HUES64 (cell line): ENCODE measurements around the gene TNFAIP8.

Experiments
- H3K27ac ChIP-seq: 2 replicates; pipeline ENCODE4 v1.7.0; 2013; ENCODE audit warnings: low read depth, low read length, inconsistent platforms
- H3K27me3 ChIP-seq: 2 replicates; pipeline ENCODE4 v1.6.1; 2013; ENCODE audit warnings: mild to moderate bottlenecking, low read length; ENCODE audit not compliant: insufficient read depth
- H3K36me3 ChIP-seq: 2 replicates; pipeline ENCODE4 v1.6.1; 2013; ENCODE audit warnings: mild to moderate bottlenecking, low read length; ENCODE audit not compliant: insufficient read depth
- H3K4me1 ChIP-seq: 2 replicates; pipeline ENCODE4 v1.6.1; 2013; ENCODE audit warnings: mild to moderate bottlenecking, low read length, moderate library complexity; ENCODE audit not compliant: insufficient read depth
- H3K4me3 ChIP-seq: 2 replicates; pipeline ENCODE4 v1.5.1; 2013; ENCODE audit warnings: mild to moderate bottlenecking, low read length, moderate library complexity
- H3K9ac ChIP-seq: 2 replicates; pipeline ENCODE4 v1.6.1; 2013; ENCODE audit warnings: mild to moderate bottlenecking, low read depth, low read length
- H3K9me3 ChIP-seq: 2 replicates; pipeline ENCODE4 v1.6.1; 2013; ENCODE audit warnings: low read depth, low read length; ENCODE audit not compliant: insufficient read depth
- WGBS: fragments of 150-250, 120-280 bp; methylation state at CpG from one replicate; pipeline ENCODE4 v1.1.7; 2013; ENCODE audit warnings: missing lambda C conversion rate; 5-methylcytosine and 5-hydroxymethylcytosine counted together

TNFAIP8 gene

GRCh38 chr5:119339965-119340364, 15.9 kb upstream of the TNFAIP8 start:
- no peak overlapping the region for H3K4me3 ChIP-seq
- H3K4me1 ChIP-seq = peaks cover 14% of the 10 kb centered on the region
- no peaks in the 10 kb centered on the region for H3K27me3 ChIP-seq
- H3K27ac ChIP-seq = no peak overlapping the region
- H3K36me3 ChIP-seq = no peaks in the 10 kb centered on the region
- H3K9ac ChIP-seq = no peak overlapping the region
- 94% methylated on average over 4 of the region's 4 CpGs for WGBS
- no peaks in the 10 kb centered on the region for H3K9me3 ChIP-seq

- Histone ChIP-seq H3K9ac (no peak overlapping the region), H3K27ac (no peak overlapping the region), H3K36me3 (no peaks in the 10 kb centered on the region), H3K9me3 (no peaks in the 10 kb centered on the region), H3K4me3 (no peak overlapping the region), H3K27me3 (no peaks in the 10 kb centered on the region), H3K4me1 (peaks cover 14% of the 10 kb centered on the region)
- WGBS = 94% methylated on average over 11 of the region's 11 CpGs
Observed at GRCh38 chr5:119340597-119341218, 15.1 kb upstream of the TNFAIP8 start.

DNA sequence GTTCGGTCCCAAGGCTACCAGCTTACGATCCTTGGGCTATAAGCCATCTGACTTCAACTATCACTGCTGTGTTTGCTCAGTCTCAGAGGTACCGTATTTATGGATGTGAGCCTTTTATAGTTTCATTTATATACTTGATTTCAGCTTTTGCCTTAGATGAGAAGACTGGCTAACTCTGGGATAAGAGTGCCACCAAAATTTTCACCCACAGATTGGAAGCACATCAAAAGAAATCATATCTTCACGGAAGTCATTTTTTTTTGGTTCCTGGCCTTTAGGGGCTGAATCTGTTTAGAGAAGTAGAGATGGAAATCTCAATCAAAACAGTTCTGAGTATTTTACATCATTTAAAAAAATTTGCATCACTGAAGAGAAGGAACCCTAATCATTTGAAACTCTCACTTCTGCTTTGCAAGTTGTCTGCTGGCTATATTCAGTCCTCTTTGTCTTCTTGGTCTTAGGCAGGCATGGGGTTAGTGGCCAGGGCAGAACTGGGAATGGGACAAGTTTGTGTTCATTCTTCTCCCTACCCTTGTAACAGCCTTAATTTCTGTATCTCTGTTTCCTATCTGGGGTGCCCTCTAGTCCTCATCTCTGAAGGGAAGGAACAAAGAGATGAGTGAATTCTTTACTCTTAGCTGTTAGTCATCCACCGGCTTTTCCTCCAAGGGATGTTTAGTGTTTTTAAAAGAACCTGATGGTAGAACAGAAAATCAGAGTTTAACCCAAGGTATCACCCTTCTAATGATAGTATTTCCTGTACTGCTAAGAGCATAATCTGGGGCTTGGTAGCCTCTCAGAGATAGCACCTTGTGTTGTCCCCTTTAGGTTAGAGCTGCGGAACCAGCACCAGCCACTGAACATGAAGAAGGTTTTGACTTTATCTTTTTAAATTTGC, 14.1 kb upstream of the TNFAIP8 start:
- Histone ChIP-seq H3K27me3 (no peaks in the 10 kb centered on the region), H3K4me3 (no peak overlapping the region), H3K36me3 (no peaks in the 10 kb centered on the region), H3K27ac (no peak overlapping the region), H3K4me1 (peaks cover 18% of the 10 kb centered on the region), H3K9ac (no peak overlapping the region), H3K9me3 (no peaks in the 10 kb centered on the region)
- 91% methylated on average over 4 of the region's 6 CpGs for WGBS

DNA sequence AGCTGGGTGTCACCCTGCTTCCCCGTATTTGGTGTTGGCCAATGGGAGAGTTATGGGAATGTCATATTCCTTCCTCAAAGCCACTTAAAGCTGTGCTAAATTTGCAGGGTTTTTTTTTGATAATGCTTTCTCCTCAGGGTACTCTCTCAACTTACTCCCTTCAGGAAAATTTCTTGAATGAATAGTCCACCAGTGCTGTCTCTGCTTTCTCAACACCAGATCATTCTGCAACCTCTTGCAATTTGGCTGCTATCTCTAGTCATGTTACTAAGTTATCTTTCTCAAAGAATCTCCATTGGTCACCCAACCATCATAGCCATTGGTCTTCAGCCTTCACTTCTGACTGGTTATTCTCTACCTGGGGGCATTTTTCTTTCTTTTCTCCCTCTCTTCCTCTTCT, 13.4 kb upstream of the TNFAIP8 start:
- no peaks in the 10 kb centered on the region for H3K36me3 ChIP-seq
- no peaks in the 10 kb centered on the region for H3K9me3 ChIP-seq
- H3K27me3 ChIP-seq = no peaks in the 10 kb centered on the region
- no peak overlapping the region for H3K27ac ChIP-seq
- no peak overlapping the region for H3K9ac ChIP-seq
- H3K4me1 ChIP-seq = peaks cover 25% of the 10 kb centered on the region
- H3K4me3 ChIP-seq = no peak overlapping the region
- 100% methylated on average over 1 of the region's 1 CpG for WGBS

DNA sequence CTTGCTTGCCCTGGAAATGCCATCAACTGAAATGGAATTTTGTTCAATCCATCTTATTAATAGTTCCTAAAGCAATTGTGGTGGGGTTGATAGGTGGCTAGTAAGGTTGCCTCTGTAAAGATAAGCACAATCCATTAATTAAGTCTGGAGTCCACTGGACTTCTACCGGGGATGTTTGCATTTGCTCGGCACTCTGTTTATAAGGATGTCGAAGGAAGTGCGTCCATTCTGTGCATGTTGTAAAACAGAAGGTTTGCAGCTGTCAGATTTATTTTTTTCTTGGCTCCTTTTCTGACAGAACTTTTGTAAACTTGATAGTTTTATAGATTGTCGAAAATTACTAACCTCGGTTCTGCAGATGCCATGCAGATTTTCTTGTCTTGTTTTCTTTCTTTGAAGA, 12.8 kb upstream of the TNFAIP8 start:
- no peak overlapping the region for H3K4me3 ChIP-seq
- no peak overlapping the region for H3K9ac ChIP-seq
- no peaks in the 10 kb centered on the region for H3K36me3 ChIP-seq
- H3K27me3 ChIP-seq = no peaks in the 10 kb centered on the region
- 96% methylated on average over 6 of the region's 6 CpGs for WGBS
- H3K27ac ChIP-seq = no peak overlapping the region
- no peaks in the 10 kb centered on the region for H3K9me3 ChIP-seq
- peaks cover 32% of the 10 kb centered on the region for H3K4me1 ChIP-seq

GRCh38 chr5:119343766-119344165, 12.1 kb upstream of the TNFAIP8 start:
- H3K36me3 ChIP-seq = no peaks in the 10 kb centered on the region
- H3K4me1 ChIP-seq = peaks cover 35% of the 10 kb centered on the region
- no peak overlapping the region for H3K4me3 ChIP-seq
- H3K27ac ChIP-seq = no peak overlapping the region
- H3K9ac ChIP-seq = no peak overlapping the region
- WGBS = 90% methylated on average over 3 of the region's 3 CpGs
- H3K27me3 ChIP-seq = no peaks in the 10 kb centered on the region
- no peaks in the 10 kb centered on the region for H3K9me3 ChIP-seq

DNA sequence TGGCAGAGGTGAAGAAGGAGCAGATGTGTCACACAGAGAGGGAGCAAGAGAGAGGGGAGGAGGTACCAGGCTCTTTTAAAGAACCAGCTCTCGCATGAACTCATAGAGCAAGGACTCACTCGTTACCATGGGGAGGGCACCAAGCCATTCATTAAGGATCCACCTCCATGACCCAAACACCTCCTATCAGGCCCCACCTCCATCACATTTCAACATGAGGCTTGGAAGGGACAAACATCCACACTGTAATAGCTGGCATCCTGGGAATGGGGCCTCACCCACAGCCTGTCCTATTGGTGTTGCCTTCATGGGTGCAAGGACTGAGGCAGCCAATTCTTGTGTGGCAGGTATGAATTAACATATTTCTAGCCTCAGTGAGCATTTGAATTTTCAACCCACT, 11.6 kb upstream of the TNFAIP8 start:
- H3K27me3 ChIP-seq = no peaks in the 10 kb centered on the region
- H3K9me3 ChIP-seq = no peaks in the 10 kb centered on the region
- H3K36me3 ChIP-seq = no peaks in the 10 kb centered on the region
- 46% methylated on average over 2 of the region's 2 CpGs for WGBS
- H3K27ac ChIP-seq = no peak overlapping the region
- no peak overlapping the region for H3K9ac ChIP-seq
- H3K4me1 ChIP-seq = peaks cover 40% of the 10 kb centered on the region
- no peak overlapping the region for H3K4me3 ChIP-seq

DNA sequence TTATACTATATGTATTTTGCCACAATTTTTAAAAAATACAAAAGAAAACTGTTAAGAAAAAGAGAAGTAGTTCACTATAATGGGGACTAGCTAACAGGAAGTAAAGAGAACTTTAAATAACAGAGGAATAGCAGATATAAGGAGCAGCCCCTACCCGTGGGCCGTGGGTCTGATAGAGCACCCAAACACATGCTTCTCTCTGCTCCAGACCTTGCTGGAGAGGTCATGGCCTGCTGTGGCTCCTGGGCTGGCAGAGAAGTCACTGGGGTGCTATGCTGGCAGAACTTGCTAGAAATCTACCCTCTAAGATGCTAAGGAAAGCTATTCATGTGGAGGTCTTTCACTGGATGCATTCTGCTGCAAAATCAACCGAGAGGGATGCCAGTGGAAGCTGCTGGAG, 10.0 kb upstream of the TNFAIP8 start:
- H3K9me3 ChIP-seq = no peaks in the 10 kb centered on the region
- H3K9ac ChIP-seq = no peak overlapping the region
- H3K27me3 ChIP-seq = no peaks in the 10 kb centered on the region
- H3K27ac ChIP-seq = no peak overlapping the region
- no peak overlapping the region for H3K4me3 ChIP-seq
- H3K36me3 ChIP-seq = no peaks in the 10 kb centered on the region
- H3K4me1 ChIP-seq = peaks cover 45% of the 10 kb centered on the region
- 80% methylated on average over 3 of the region's 3 CpGs for WGBS

- Histone ChIP-seq H3K9ac (no peak overlapping the region), H3K4me3 (no peak overlapping the region), H3K36me3 (no peaks in the 10 kb centered on the region), H3K4me1 (peaks cover 41% of the 10 kb centered on the region), H3K9me3 (no peaks in the 10 kb centered on the region), H3K27ac (no peak overlapping the region), H3K27me3 (no peaks in the 10 kb centered on the region)
- 100% methylated on average over 2 of the region's 2 CpGs for WGBS
Observed at GRCh38 chr5:119346394-119346793, 9.4 kb upstream of the TNFAIP8 start.

GRCh38 chr5:119347574-119347973, 8.2 kb upstream of the TNFAIP8 start:
- Histone ChIP-seq H3K27ac (no peak overlapping the region), H3K9ac (no peak overlapping the region), H3K27me3 (no peaks in the 10 kb centered on the region), H3K4me3 (no peak overlapping the region), H3K36me3 (no peaks in the 10 kb centered on the region), H3K4me1 (peaks cover 36% of the 10 kb centered on the region), H3K9me3 (no peaks in the 10 kb centered on the region)
- WGBS = no CpG with 5 or more reads among the region's 1 CpG

DNA sequence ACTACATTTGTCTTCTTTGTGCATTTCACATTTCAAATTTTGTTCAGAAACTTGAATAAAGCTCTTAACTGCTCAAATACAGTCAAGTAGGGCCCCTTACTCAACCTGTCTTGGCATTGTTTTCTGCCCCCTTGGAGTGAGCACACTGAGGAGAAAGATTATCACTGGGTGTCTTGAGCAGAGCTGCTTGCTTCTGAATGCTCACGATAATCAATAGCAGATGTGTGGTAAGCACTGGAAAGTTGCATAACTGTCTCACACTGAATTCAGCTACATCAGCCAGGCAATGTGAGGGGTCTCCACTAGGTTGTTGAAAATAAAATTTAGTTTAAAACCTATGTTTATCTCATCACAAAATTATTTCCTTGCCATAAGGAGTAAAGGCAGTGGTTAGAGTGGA, 7.8 kb upstream of the TNFAIP8 start:
- Histone ChIP-seq H3K27ac (no peak overlapping the region), H3K9me3 (no peaks in the 10 kb centered on the region), H3K36me3 (no peaks in the 10 kb centered on the region), H3K27me3 (no peaks in the 10 kb centered on the region), H3K9ac (no peak overlapping the region), H3K4me3 (no peak overlapping the region), H3K4me1 (peaks cover 39% of the 10 kb centered on the region)
- WGBS = 96% methylated on average over 1 of the region's 1 CpG
